Cerebellar nuclear complex (tissue), 1 donor: Measurements from ENCODE around the gene PLSCR1.

ENCODE experiments used
- DNase-seq, 2 experiments: peaks; one replicate each; lab custom pipeline; 2025; lab: John Stamatoyannopoulos, UW

PLSCR1 gene

GRCh38 chr3:146473726-146474125 is 70.7 kb downstream of the PLSCR1 start:
- no peak for DNase-seq

GRCh38 chr3:146472611-146473010 is 71.8 kb downstream of the PLSCR1 start:
- DNase-seq = no peak

- no peak for DNase-seq
Measured at GRCh38 chr3:146471012-146471411, 73.4 kb downstream of the PLSCR1 start.

GRCh38 chr3:146470425-146470990 is 73.9 kb downstream of the PLSCR1 start:
- no peak for DNase-seq

- DNase-seq = no peak
Measured at GRCh38 chr3:146469150-146470017, 75.0 kb downstream of the PLSCR1 start, which contains the start of gene PLSCR2. PLSCR2 (minus strand) TSS chr3:146469561; CDS start chr3:146459904, 9,657 bp downstream.

GRCh38 chr3:146468671-146469149 is 75.7 kb downstream of the PLSCR1 start:
- no peak for DNase-seq

- no peak for DNase-seq
Measured at GRCh38 chr3:146468234-146468633, 76.2 kb downstream of the PLSCR1 start.

GRCh38 chr3:146466604-146467003 is 77.8 kb downstream of the PLSCR1 start:
- DNase-seq = no peak

- no peak for DNase-seq
Measured at GRCh38 chr3:146465693-146466465, 78.5 kb downstream of the PLSCR1 start.
